Posterior vena cava (tissue), 2 donors: ENCODE measurements around the gene COBL. TPM values are rescaled to one million over a fixed set of nuclear protein-coding genes. Genes with fewer than 3 reads are reported as not detected.

ENCODE experiments used
- DNase-seq: peaks from one replicate; pipeline ENCODE4 v3.0.0-alpha.2; 2020; ENCODE audit warnings: low spot score
- intact Hi-C, 2 donors: fragments of 100-400 bp; cut with DNase I; formaldehyde crosslinking; loops; one replicate each; pipeline versions ENCODE4 v1.14.1 to v1.14.2; 2022 to 2023
- total RNA-seq, 2 donors: library from RNA; stranded (reverse); fragmentation: NEBNext Ultra II Directional; extraction: Animal tissue kit (Norgen Biotek cat#: 25700); gene quantifications; one replicate each; pipeline ENCODE4 v1.2.1, GENCODE V29; 2021
- donor health status: DM: yes; HTN: yes; CAD: no.
- donor health status: DM: yes; HTN: yes; CAD: no.

Gene COBL
- total RNA-seq, 2 donors from 2014 or later: 0.46 to 0.67 TPM

- DNase-seq: no peak
- intact Hi-C loops: no loop called here
Measured at GRCh38 chr7:51242007-51242691, 74.5 kb downstream of the COBL start.

- DNase-seq: no peak
- intact Hi-C loops: no loop called here
Measured at GRCh38 chr7:51240868-51241267, 75.7 kb downstream of the COBL start.

- DNase-seq: no peak
- intact Hi-C loops: no loop called here
Measured at GRCh38 chr7:51239691-51240090, 76.9 kb downstream of the COBL start.

- no peak for DNase-seq
- intact Hi-C loops: no loop called here
Measured at GRCh38 chr7:51238981-51239495, 77.6 kb downstream of the COBL start.

- intact Hi-C loops: loop anchor here in 1 of 2 donors (1.0 kb wide), 1 partner anchor 26 kb away; no protein-coding TSS in a partner anchor
- no peak for DNase-seq
Measured at GRCh38 chr7:51237446-51238133, 79.0 kb downstream of the COBL start.

GRCh38 chr7:51236470-51237132 is 80.0 kb downstream of the COBL start:
- intact Hi-C loops: loop anchor here in 1 of 2 donors (1.0 kb wide), 1 partner anchor 25 kb away; no protein-coding TSS in a partner anchor
- no peak for DNase-seq

- DNase-seq: no peak
- intact Hi-C loops: no loop called here
Measured at GRCh38 chr7:51235593-51236313, 80.9 kb downstream of the COBL start.

- no peak for DNase-seq
- intact Hi-C loops: no loop called here
Measured at GRCh38 chr7:51234609-51235308, 81.8 kb downstream of the COBL start.

- no peak for DNase-seq
- intact Hi-C loops: no loop called here
Measured at GRCh38 chr7:51234139-51234538, 82.5 kb downstream of the COBL start.

GRCh38 chr7:51233374-51233773 is 83.2 kb downstream of the COBL start:
- intact Hi-C loops: no loop called here
- DNase-seq: no peak

GRCh38 chr7:51230723-51231122 is 85.9 kb downstream of the COBL start:
- intact Hi-C loops: no loop called here
- no peak for DNase-seq

- intact Hi-C loops: no loop called here
- no peak for DNase-seq
Measured at GRCh38 chr7:51230324-51230625, 86.3 kb downstream of the COBL start.

- intact Hi-C loops: no loop called here
- no peak for DNase-seq
Measured at GRCh38 chr7:51229620-51230323, 86.8 kb downstream of the COBL start.

GRCh38 chr7:51229106-51229537 is 87.5 kb downstream of the COBL start:
- intact Hi-C loops: no loop called here
- no peak for DNase-seq

GRCh38 chr7:51228386-51228958 is 88.1 kb downstream of the COBL start:
- no peak for DNase-seq
- intact Hi-C loops: no loop called here

GRCh38 chr7:51227861-51228260 is 88.7 kb downstream of the COBL start:
- intact Hi-C loops: no loop called here
- no peak for DNase-seq

- no peak for DNase-seq
- intact Hi-C loops: no loop called here
Measured at GRCh38 chr7:51226916-51227535, 89.6 kb downstream of the COBL start.
